ENCODE data around the gene DUSP16.

The DUSP16 gene

DNA sequence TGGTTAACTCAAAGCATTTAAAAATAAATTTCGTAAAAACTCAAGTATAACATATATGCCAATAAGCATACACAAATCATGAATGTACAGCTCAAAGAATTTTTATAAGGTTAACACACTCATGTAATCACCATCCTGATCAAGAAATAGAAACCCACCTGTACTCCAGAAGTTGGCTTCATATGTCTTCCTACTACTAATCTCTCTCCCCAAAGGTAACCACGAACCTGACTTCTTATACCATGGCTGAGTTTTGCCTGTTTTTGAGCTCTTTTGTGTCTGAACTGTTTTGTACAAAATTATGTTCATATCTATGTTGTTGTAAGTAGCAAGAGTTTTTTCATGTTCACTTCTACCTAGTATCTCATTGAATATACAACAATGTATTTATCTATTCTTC lies 18.7 kb downstream of the DUSP16 start:
- TF ChIP-seq, protein P1, sequence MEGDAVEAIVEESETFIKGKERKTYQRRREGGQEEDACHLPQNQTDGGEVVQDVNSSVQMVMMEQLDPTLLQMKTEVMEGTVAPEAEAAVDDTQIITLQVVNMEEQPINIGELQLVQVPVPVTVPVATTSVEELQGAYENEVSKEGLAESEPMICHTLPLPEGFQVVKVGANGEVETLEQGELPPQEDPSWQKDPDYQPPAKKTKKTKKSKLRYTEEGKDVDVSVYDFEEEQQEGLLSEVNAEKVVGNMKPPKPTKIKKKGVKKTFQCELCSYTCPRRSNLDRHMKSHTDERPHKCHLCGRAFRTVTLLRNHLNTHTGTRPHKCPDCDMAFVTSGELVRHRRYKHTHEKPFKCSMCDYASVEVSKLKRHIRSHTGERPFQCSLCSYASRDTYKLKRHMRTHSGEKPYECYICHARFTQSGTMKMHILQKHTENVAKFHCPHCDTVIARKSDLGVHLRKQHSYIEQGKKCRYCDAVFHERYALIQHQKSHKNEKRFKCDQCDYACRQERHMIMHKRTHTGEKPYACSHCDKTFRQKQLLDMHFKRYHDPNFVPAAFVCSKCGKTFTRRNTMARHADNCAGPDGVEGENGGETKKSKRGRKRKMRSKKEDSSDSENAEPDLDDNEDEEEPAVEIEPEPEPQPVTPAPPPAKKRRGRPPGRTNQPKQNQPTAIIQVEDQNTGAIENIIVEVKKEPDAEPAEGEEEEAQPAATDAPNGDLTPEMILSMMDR (IDR thresholded peaks at IDR 0.05; ENCODE audit: borderline replicate concordance, extremely low read depth, low read length, poor library complexity, severe bottlenecking), result no peak
- TF ChIP-seq EZH2 (IDR thresholded peaks at IDR 0.05; ENCODE audit: borderline replicate concordance, low read depth, low read length, severe bottlenecking), result no peak
- Histone ChIP-seq H3K9me3 (ENCODE audit: insufficient read depth, low read length, severe bottlenecking) (no peaks in the 10 kb centered on the region), H4K20me1 (ENCODE audit: insufficient read depth, low read length) (no peaks in the 10 kb centered on the region), H3K27ac (ENCODE audit: low read length) (no peak overlapping the region), H3K27me3 (ENCODE audit: insufficient read depth, low read length, poor library complexity) (peaks cover 8% of the 10 kb centered on the region), H3K36me3 (ENCODE audit: insufficient read depth, low read length) (no peaks in the 10 kb centered on the region), H3K4me1 (ENCODE audit: insufficient read depth, low read length) (peaks cover 9% of the 10 kb centered on the region), H2AFZ (ENCODE audit: low read depth, low read length) (no peak overlapping the region), H3K4me2 (ENCODE audit: insufficient read depth, low read length) (no peak overlapping the region), H3K79me2 (ENCODE audit: insufficient read depth, low read length) (no peaks in the 10 kb centered on the region), H3K9ac (ENCODE audit: low read depth, low read length) (no peak overlapping the region), H3K4me3 (ENCODE audit: low read depth in 1 of 2, low read length in 2 of 2) (no peak overlapping the region)
- DNase-seq (no peak), ATAC-seq (ENCODE audit: insufficient read depth, low read depth) (no peak)

DNA sequence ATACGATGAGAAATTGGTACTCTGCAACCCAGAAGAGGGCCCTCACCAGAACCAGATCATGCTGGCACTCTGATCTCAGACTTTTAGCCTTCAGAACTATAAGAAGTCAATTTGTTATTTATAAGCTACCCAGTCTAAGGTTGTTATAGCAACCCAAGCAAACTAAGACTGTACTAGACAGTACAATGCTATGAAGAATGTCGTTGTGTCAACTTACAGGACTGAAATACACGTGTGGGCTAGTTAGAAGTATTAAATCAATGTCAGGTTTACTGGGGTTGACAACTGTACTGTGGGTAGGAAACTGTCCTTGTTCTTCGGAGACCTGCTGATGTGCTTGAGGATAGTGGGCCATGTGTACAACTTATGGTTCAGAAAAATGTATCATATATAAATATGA lies 19.7 kb downstream of the DUSP16 start:
- H3K4me1 ChIP-seq (ENCODE audit: insufficient read depth, low read length), result peaks cover 9% of the 10 kb centered on the region
- ATAC-seq (ENCODE audit: insufficient read depth, low read depth) (no peak), DNase-seq (no peak)
- no peak overlapping the region for H3K4me3 ChIP-seq (ENCODE audit: low read depth in 1 of 2, low read length in 2 of 2)
- TF ChIP-seq EZH2 (IDR thresholded peaks at IDR 0.05; ENCODE audit: borderline replicate concordance, low read depth, low read length, severe bottlenecking), result no peak
- TF ChIP-seq, protein P1 (IDR thresholded peaks at IDR 0.05; ENCODE audit: borderline replicate concordance, extremely low read depth, low read length, poor library complexity, severe bottlenecking), result no peak
- no peaks in the 10 kb centered on the region for H3K36me3 ChIP-seq (ENCODE audit: insufficient read depth, low read length)
- H2AFZ ChIP-seq (ENCODE audit: low read depth, low read length), result no peak overlapping the region
- no peaks in the 10 kb centered on the region for H4K20me1 ChIP-seq (ENCODE audit: insufficient read depth, low read length)
- no peaks in the 10 kb centered on the region for H3K79me2 ChIP-seq (ENCODE audit: insufficient read depth, low read length)
- peaks cover 9% of the 10 kb centered on the region for H3K27me3 ChIP-seq (ENCODE audit: insufficient read depth, low read length, poor library complexity)
- no peak overlapping the region for H3K4me2 ChIP-seq (ENCODE audit: insufficient read depth, low read length)
- H3K9me3 ChIP-seq (ENCODE audit: insufficient read depth, low read length, severe bottlenecking), result no peaks in the 10 kb centered on the region
- H3K27ac ChIP-seq (ENCODE audit: low read length), result no peak overlapping the region
- no peak overlapping the region for H3K9ac ChIP-seq (ENCODE audit: low read depth, low read length)

DNA sequence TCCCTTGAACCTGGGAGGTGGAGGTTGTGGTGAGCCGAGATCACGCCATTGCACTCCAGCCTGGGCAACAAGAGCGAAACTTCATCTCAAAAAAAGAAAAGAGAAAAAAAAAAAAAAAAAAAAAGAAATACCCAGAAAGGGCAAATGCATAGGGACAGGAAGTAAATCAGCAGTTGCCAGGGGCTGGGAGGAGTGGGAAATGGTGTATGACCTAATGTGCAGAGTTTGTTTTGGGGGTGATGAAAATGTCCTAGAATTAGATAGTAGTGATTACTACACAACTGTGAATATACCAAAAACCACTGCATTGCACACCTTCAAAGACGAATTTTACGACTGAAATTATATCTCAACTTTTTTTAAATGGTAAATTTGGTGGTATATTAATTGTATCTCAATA lies 20.4 kb downstream of the DUSP16 start:
- H3K9me3 ChIP-seq (ENCODE audit: insufficient read depth, low read length, severe bottlenecking), result no peaks in the 10 kb centered on the region
- no peak for DNase-seq
- peaks cover 9% of the 10 kb centered on the region for H3K4me1 ChIP-seq (ENCODE audit: insufficient read depth, low read length)
- H3K27me3 ChIP-seq (ENCODE audit: insufficient read depth, low read length, poor library complexity), result peaks cover 4% of the 10 kb centered on the region
- no peak overlapping the region for H3K9ac ChIP-seq (ENCODE audit: low read depth, low read length)
- H3K27ac ChIP-seq (ENCODE audit: low read length), result no peak overlapping the region
- TF ChIP-seq EZH2 (IDR thresholded peaks at IDR 0.05; ENCODE audit: borderline replicate concordance, low read depth, low read length, severe bottlenecking), result no peak
- TF ChIP-seq, protein P1 (IDR thresholded peaks at IDR 0.05; ENCODE audit: borderline replicate concordance, extremely low read depth, low read length, poor library complexity, severe bottlenecking), result no peak
- no peaks in the 10 kb centered on the region for H4K20me1 ChIP-seq (ENCODE audit: insufficient read depth, low read length)
- H3K4me2 ChIP-seq (ENCODE audit: insufficient read depth, low read length), result no peak overlapping the region
- no peaks in the 10 kb centered on the region for H3K36me3 ChIP-seq (ENCODE audit: insufficient read depth, low read length)
- no peak overlapping the region for H2AFZ ChIP-seq (ENCODE audit: low read depth, low read length)
- no peak overlapping the region for H3K4me3 ChIP-seq (ENCODE audit: low read depth in 1 of 2, low read length in 2 of 2)
- H3K79me2 ChIP-seq (ENCODE audit: insufficient read depth, low read length), result no peaks in the 10 kb centered on the region
- ATAC-seq (ENCODE audit: insufficient read depth, low read depth), result no peak

GRCh38 chr12:12541782-12542181 lies 20.9 kb downstream of the DUSP16 start:
- TF ChIP-seq, protein P1 (IDR thresholded peaks at IDR 0.05; ENCODE audit: borderline replicate concordance, extremely low read depth, low read length, poor library complexity, severe bottlenecking), result no peak
- TF ChIP-seq EZH2 (IDR thresholded peaks at IDR 0.05; ENCODE audit: borderline replicate concordance, low read depth, low read length, severe bottlenecking), result no peak
- no peaks in the 10 kb centered on the region for H4K20me1 ChIP-seq (ENCODE audit: insufficient read depth, low read length)
- ATAC-seq (ENCODE audit: insufficient read depth, low read depth) (no peak), DNase-seq (no peak)
- no peak overlapping the region for H3K4me3 ChIP-seq (ENCODE audit: low read depth in 1 of 2, low read length in 2 of 2)
- H3K4me1 ChIP-seq (ENCODE audit: insufficient read depth, low read length), result peaks cover 9% of the 10 kb centered on the region
- H3K9me3 ChIP-seq (ENCODE audit: insufficient read depth, low read length, severe bottlenecking), result no peaks in the 10 kb centered on the region
- H2AFZ ChIP-seq (ENCODE audit: low read depth, low read length), result no peak overlapping the region
- H3K36me3 ChIP-seq (ENCODE audit: insufficient read depth, low read length), result no peaks in the 10 kb centered on the region
- no peak overlapping the region for H3K9ac ChIP-seq (ENCODE audit: low read depth, low read length)
- H3K27me3 ChIP-seq (ENCODE audit: insufficient read depth, low read length, poor library complexity), result peaks cover 4% of the 10 kb centered on the region
- H3K79me2 ChIP-seq (ENCODE audit: insufficient read depth, low read length), result no peaks in the 10 kb centered on the region
- no peak overlapping the region for H3K4me2 ChIP-seq (ENCODE audit: insufficient read depth, low read length)
- H3K27ac ChIP-seq (ENCODE audit: low read length), result no peak overlapping the region
